Measurements from ENCODE around the gene MTCH1.

- TF ChIP-seq POLR2A (IDR thresholded peaks at IDR 0.05; ENCODE audit: low read length), result no peak
- TF ChIP-seq JUNB (IDR thresholded peaks at IDR 0.05), result no peak
- TF ChIP-seq E2F6 (IDR thresholded peaks at IDR 0.05; ENCODE audit: borderline replicate concordance, low read depth), result no peak
- no peak for TF ChIP-seq CTCF (IDR thresholded peaks at IDR 0.05)
- no peak for TF ChIP-seq CHD4 (IDR thresholded peaks at IDR 0.05; ENCODE audit: borderline replicate concordance)
- TF ChIP-seq MAX (IDR thresholded peaks at IDR 0.05), result no peak
- TF ChIP-seq ELK1 (IDR thresholded peaks at IDR 0.05; ENCODE audit: low read depth, low read length), result no peak
- no peak for TF ChIP-seq RAD21 (conservative IDR thresholded peaks at IDR 0.05 in 1 of 2, IDR thresholded peaks at IDR 0.05 in 1 of 2)
- TF ChIP-seq RFX5 (IDR thresholded peaks at IDR 0.05), result no peak
- TF ChIP-seq PHF8 (IDR thresholded peaks at IDR 0.05; ENCODE audit: borderline replicate concordance, low read depth), result no peak
- no peak for TF ChIP-seq FOSB (CRISPR knock-in tag; IDR thresholded peaks at IDR 0.05)
Observed at GRCh38 chr6:37025621-37026466, 39.8 kb upstream of the MTCH1 start.

Measured in A549 (cell line).